ENCODE measurements around the gene ECE1.

DNA sequence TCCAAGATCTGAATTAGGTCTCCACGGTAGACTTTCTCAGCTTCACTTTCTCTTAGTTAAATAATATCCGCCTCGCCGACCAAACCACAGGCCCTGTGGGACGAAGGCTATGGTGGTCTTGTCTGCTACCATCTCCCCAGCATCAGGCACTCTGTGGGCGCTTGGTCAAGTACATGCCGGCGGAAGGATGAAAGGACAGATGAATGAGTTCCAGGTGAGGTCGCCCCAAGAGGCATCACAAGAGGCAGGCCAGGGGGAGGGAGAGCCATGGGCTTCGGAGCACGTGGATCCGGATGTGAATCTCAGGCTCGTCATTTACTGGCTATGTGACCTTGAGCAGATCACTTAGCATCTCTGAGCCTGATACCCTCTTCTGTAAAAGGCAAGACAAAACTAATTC lies 33.5 kb downstream of the ECE1 start:
- TF ChIP-seq, protein P1, sequence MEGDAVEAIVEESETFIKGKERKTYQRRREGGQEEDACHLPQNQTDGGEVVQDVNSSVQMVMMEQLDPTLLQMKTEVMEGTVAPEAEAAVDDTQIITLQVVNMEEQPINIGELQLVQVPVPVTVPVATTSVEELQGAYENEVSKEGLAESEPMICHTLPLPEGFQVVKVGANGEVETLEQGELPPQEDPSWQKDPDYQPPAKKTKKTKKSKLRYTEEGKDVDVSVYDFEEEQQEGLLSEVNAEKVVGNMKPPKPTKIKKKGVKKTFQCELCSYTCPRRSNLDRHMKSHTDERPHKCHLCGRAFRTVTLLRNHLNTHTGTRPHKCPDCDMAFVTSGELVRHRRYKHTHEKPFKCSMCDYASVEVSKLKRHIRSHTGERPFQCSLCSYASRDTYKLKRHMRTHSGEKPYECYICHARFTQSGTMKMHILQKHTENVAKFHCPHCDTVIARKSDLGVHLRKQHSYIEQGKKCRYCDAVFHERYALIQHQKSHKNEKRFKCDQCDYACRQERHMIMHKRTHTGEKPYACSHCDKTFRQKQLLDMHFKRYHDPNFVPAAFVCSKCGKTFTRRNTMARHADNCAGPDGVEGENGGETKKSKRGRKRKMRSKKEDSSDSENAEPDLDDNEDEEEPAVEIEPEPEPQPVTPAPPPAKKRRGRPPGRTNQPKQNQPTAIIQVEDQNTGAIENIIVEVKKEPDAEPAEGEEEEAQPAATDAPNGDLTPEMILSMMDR (IDR thresholded peaks at IDR 0.05), result no peak
- no peak for TF ChIP-seq POLR2AphosphoS5 (IDR thresholded peaks at IDR 0.05; ENCODE audit: low read depth, low read length)
- TF ChIP-seq, protein P2, sequence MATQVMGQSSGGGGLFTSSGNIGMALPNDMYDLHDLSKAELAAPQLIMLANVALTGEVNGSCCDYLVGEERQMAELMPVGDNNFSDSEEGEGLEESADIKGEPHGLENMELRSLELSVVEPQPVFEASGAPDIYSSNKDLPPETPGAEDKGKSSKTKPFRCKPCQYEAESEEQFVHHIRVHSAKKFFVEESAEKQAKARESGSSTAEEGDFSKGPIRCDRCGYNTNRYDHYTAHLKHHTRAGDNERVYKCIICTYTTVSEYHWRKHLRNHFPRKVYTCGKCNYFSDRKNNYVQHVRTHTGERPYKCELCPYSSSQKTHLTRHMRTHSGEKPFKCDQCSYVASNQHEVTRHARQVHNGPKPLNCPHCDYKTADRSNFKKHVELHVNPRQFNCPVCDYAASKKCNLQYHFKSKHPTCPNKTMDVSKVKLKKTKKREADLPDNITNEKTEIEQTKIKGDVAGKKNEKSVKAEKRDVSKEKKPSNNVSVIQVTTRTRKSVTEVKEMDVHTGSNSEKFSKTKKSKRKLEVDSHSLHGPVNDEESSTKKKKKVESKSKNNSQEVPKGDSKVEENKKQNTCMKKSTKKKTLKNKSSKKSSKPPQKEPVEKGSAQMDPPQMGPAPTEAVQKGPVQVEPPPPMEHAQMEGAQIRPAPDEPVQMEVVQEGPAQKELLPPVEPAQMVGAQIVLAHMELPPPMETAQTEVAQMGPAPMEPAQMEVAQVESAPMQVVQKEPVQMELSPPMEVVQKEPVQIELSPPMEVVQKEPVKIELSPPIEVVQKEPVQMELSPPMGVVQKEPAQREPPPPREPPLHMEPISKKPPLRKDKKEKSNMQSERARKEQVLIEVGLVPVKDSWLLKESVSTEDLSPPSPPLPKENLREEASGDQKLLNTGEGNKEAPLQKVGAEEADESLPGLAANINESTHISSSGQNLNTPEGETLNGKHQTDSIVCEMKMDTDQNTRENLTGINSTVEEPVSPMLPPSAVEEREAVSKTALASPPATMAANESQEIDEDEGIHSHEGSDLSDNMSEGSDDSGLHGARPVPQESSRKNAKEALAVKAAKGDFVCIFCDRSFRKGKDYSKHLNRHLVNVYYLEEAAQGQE (IDR thresholded peaks at IDR 0.05; ENCODE audit: insufficient read depth in 1 of 2, low read depth in 2 of 2, low read length in 1 of 2), result no peak
